Calu3 (cell line): ENCODE data around the gene ZNF148. TPM values are rescaled to one million over a fixed set of nuclear protein-coding genes. Genes with fewer than 3 reads are reported as not detected.

Experiments used
- BruUV-seq: library from RNA; stranded (reverse); fragments of 400-500 nt; replicated peaks from 2 replicates; lab custom pipeline; 2021; lab: Mats Ljungman, UMichigan
- CTCF ChIA-PET: fragments of 300-600 bp; sonication (Branson Sonifier 250); formaldehyde crosslinking; loops from one replicate; lab custom pipeline; 2022; ENCODE audit warnings: antibody characterized with exemption; lab: Charles Lee
- DNase-seq: peaks from one replicate; pipeline ENCODE4 v3.0.0; 2022
- H3K27ac Mint-ChIP-seq: one replicate; pipeline ENCODE4 v1.8.0; 2022; ENCODE audit warnings: mixed read lengths; ENCODE audit not compliant: unreplicated experiment
- H3K27me3 Mint-ChIP-seq: one replicate; pipeline ENCODE4 v1.8.0; 2022; ENCODE audit warnings: mixed read lengths; ENCODE audit not compliant: unreplicated experiment
- H3K36me3 Mint-ChIP-seq: one replicate; pipeline ENCODE4 v1.8.0; 2022; ENCODE audit warnings: mild to moderate bottlenecking, moderate library complexity, mixed read lengths; ENCODE audit not compliant: insufficient read depth, unreplicated experiment
- H3K4me1 Mint-ChIP-seq: one replicate; pipeline ENCODE4 v1.8.0; 2022; ENCODE audit warnings: mild to moderate bottlenecking, low read depth, mixed read lengths; ENCODE audit not compliant: unreplicated experiment
- H3K4me3 Mint-ChIP-seq: one replicate; pipeline ENCODE4 v1.8.0; 2022; ENCODE audit warnings: mild to moderate bottlenecking, low read depth, moderate library complexity, mixed read lengths; ENCODE audit not compliant: unreplicated experiment
- H3K9me3 Mint-ChIP-seq: one replicate; pipeline ENCODE4 v1.8.0; 2022; ENCODE audit warnings: low read depth, mixed read lengths; ENCODE audit not compliant: unreplicated experiment
- CTCF ChIP-seq: fragments of 200-600 bp; IDR thresholded peaks from one replicate; pipeline ENCODE4 v1.8.0; 2022; ENCODE audit warnings: antibody characterized with exemption; ENCODE audit not compliant: unreplicated experiment
- intact Hi-C: fragments of 100-400 bp; cut with micrococcal nuclease; formaldehyde crosslinking; loops from one replicate; pipeline ENCODE4 v1.10.0; 2022; ENCODE audit not compliant: unreplicated experiment
- total RNA-seq: library from RNA; stranded (reverse); gene quantifications from 2 replicates; pipeline ENCODE4 v1.2.3, GENCODE V29; 2022

ZNF148 gene
- total RNA-seq, 1 experiment from 2014 or later, result 55.0 TPM

- no peaks in the 10 kb centered on the region for H3K27me3 Mint-ChIP-seq
- no peak for DNase-seq
- no peak overlapping the region for H3K27ac Mint-ChIP-seq
- peaks cover 6% of the 10 kb centered on the region for H3K36me3 Mint-ChIP-seq
- TF ChIP-seq CTCF, result no peak
- H3K4me1 Mint-ChIP-seq, result no peaks in the 10 kb centered on the region
- peaks cover 2% of the 10 kb centered on the region for H3K9me3 Mint-ChIP-seq
- intact Hi-C loops, result no loop called here
- CTCF ChIA-PET, result interaction anchor here (0.6 kb wide), 1 partner anchor 331 kb away, joined by 3 read pairs; no protein-coding TSS in a partner anchor
- H3K4me3 Mint-ChIP-seq, result no peak overlapping the region
- no TSS peak for BruUV-seq
Measured at GRCh38 chr3:125302932-125303331, 72.2 kb downstream of the ZNF148 start.

GRCh38 chr3:125300416-125300815 is 74.7 kb downstream of the ZNF148 start:
- intact Hi-C loops, result no loop called here
- Mint-ChIP-seq H3K27ac (no peak overlapping the region), H3K36me3 (peaks cover 6% of the 10 kb centered on the region), H3K4me3 (no peak overlapping the region), H3K4me1 (no peaks in the 10 kb centered on the region), H3K27me3 (no peaks in the 10 kb centered on the region), H3K9me3 (no peaks in the 10 kb centered on the region)
- TF ChIP-seq CTCF, result no peak
- DNase-seq, result no peak
- BruUV-seq, result no TSS peak
- CTCF ChIA-PET, result no interaction called here

- intact Hi-C loops, result no loop called here
- no peak for TF ChIP-seq CTCF
- H3K27me3 Mint-ChIP-seq, result no peaks in the 10 kb centered on the region
- no peaks in the 10 kb centered on the region for H3K4me1 Mint-ChIP-seq
- no peak overlapping the region for H3K4me3 Mint-ChIP-seq
- H3K27ac Mint-ChIP-seq, result no peak overlapping the region
- no TSS peak for BruUV-seq
- CTCF ChIA-PET, result no interaction called here
- H3K36me3 Mint-ChIP-seq, result no peaks in the 10 kb centered on the region
- no peaks in the 10 kb centered on the region for H3K9me3 Mint-ChIP-seq
- DNase-seq, result no peak
Measured at GRCh38 chr3:125294411-125294810, 80.7 kb downstream of the ZNF148 start.

- Mint-ChIP-seq H3K36me3 (no peaks in the 10 kb centered on the region), H3K27ac (no peak overlapping the region), H3K4me1 (no peaks in the 10 kb centered on the region), H3K9me3 (no peaks in the 10 kb centered on the region), H3K4me3 (no peak overlapping the region), H3K27me3 (no peaks in the 10 kb centered on the region)
- CTCF ChIA-PET, result no interaction called here
- intact Hi-C loops, result no loop called here
- DNase-seq, result no peak
- TF ChIP-seq CTCF, result no peak
- no TSS peak for BruUV-seq
Measured at GRCh38 chr3:125292015-125292414, 83.1 kb downstream of the ZNF148 start.
